ENCODE data around the gene PLEKHA8. TPM values are rescaled to one million over a fixed set of nuclear protein-coding genes. Genes with fewer than 3 reads are reported as not detected.

The PLEKHA8 gene
- total RNA-seq, 1 experiment from 2014 or later: 38.1 TPM

GRCh38 chr7:30166155-30166840, 138.1 kb downstream of the PLEKHA8 start:
- H3K4me1 Mint-ChIP-seq: peaks cover 64% of the 10 kb centered on the region
- no peak overlapping the region for H3K4me3 Mint-ChIP-seq
- ChIA-PET CTCF (interaction anchor here (0.9 to 1.1 kb wide), 3 partner anchors 9 to 163 kb away, joined by 3 read pairs; no protein-coding TSS in a partner anchor), POLR2A (no interaction called here)
- DNase-seq (ENCODE audit: low spot score): no peak
- H3K36me3 Mint-ChIP-seq: no peaks in the 10 kb centered on the region
- TF ChIP-seq MYBL2 (CRISPR knock-in tag; IDR thresholded peaks at IDR 0.05) (no peak), CREB1 (CRISPR knock-in tag; IDR thresholded peaks at IDR 0.05) (no peak), FOXJ3 (CRISPR knock-in tag; IDR thresholded peaks at IDR 0.05; ENCODE audit: borderline replicate concordance) (no peak), ZNF281 (CRISPR knock-in tag; IDR thresholded peaks at IDR 0.05) (no peak), CDX4 (CRISPR knock-in tag; IDR thresholded peaks at IDR 0.05; ENCODE audit: borderline replicate concordance) (no peak), ZNF416 (CRISPR knock-in tag; IDR thresholded peaks at IDR 0.05) (no peak), PRDM15 (CRISPR knock-in tag; IDR thresholded peaks at IDR 0.05) (no peak), JAZF1 (CRISPR knock-in tag; IDR thresholded peaks at IDR 0.05) (no peak), NR2C2 (CRISPR knock-in tag; IDR thresholded peaks at IDR 0.05) (no peak), ZNF263 (CRISPR knock-in tag; IDR thresholded peaks at IDR 0.05; ENCODE audit: low read depth) (no peak)
- H3K9me3 Mint-ChIP-seq: no peaks in the 10 kb centered on the region
- no peak for ATAC-seq
- H3K27me3 Mint-ChIP-seq (ENCODE audit: low read depth): peaks cover 18% of the 10 kb centered on the region
- no peak overlapping the region for H3K27ac Mint-ChIP-seq

GRCh38 chr7:30166841-30167235, 138.6 kb downstream of the PLEKHA8 start:
- POLR2A ChIA-PET: no interaction called here
- H3K27me3 Mint-ChIP-seq (ENCODE audit: low read depth): peaks cover 18% of the 10 kb centered on the region
- no peak overlapping the region for H3K4me3 Mint-ChIP-seq
- H3K4me1 Mint-ChIP-seq: peaks cover 62% of the 10 kb centered on the region
- CTCF ChIA-PET: interaction anchor here (0.9 to 1.1 kb wide), 3 partner anchors 9 to 164 kb away, joined by 3 read pairs; no protein-coding TSS in a partner anchor
- no peaks in the 10 kb centered on the region for H3K36me3 Mint-ChIP-seq
- DNase-seq (ENCODE audit: low spot score) (no peak), ATAC-seq (no peak)
- H3K27ac Mint-ChIP-seq: no peak overlapping the region
- H3K9me3 Mint-ChIP-seq: no peaks in the 10 kb centered on the region
- no peak for TF ChIP-seq FOXP4 (CRISPR knock-in tag; IDR thresholded peaks at IDR 0.05)
- TF ChIP-seq ESRRA (CRISPR knock-in tag; IDR thresholded peaks at IDR 0.05; ENCODE audit: borderline replicate concordance): no peak
- TF ChIP-seq FOXJ3 (CRISPR knock-in tag; IDR thresholded peaks at IDR 0.05; ENCODE audit: borderline replicate concordance): no peak
- TF ChIP-seq TP53 (CRISPR knock-in tag; IDR thresholded peaks at IDR 0.05): no peak
- no peak for TF ChIP-seq FOXK1 (CRISPR knock-in tag; IDR thresholded peaks at IDR 0.05)
- TF ChIP-seq SP1 (CRISPR knock-in tag; conservative IDR thresholded peaks at IDR 0.05): no peak
- no peak for TF ChIP-seq AFF4 (CRISPR knock-in tag; IDR thresholded peaks at IDR 0.05; ENCODE audit: borderline replicate concordance)
- no peak for TF ChIP-seq NR3C1 (CRISPR knock-in tag; conservative IDR thresholded peaks at IDR 0.05; ENCODE audit: low read depth)
- no peak for TF ChIP-seq ATF3 (CRISPR knock-in tag; conservative IDR thresholded peaks at IDR 0.05)
